Measurements from ENCODE around the gene ELP5.
A peak's percentile ranks its signal among the peaks of the same experiment; 100 is the strongest.

ELP5 gene

GRCh38 chr17:7289256-7290032 is 37.4 kb downstream of the ELP5 start:
- no peak for DNase-seq (ENCODE audit: low spot score)
- TF ChIP-seq, protein P1, sequence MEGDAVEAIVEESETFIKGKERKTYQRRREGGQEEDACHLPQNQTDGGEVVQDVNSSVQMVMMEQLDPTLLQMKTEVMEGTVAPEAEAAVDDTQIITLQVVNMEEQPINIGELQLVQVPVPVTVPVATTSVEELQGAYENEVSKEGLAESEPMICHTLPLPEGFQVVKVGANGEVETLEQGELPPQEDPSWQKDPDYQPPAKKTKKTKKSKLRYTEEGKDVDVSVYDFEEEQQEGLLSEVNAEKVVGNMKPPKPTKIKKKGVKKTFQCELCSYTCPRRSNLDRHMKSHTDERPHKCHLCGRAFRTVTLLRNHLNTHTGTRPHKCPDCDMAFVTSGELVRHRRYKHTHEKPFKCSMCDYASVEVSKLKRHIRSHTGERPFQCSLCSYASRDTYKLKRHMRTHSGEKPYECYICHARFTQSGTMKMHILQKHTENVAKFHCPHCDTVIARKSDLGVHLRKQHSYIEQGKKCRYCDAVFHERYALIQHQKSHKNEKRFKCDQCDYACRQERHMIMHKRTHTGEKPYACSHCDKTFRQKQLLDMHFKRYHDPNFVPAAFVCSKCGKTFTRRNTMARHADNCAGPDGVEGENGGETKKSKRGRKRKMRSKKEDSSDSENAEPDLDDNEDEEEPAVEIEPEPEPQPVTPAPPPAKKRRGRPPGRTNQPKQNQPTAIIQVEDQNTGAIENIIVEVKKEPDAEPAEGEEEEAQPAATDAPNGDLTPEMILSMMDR (conservative IDR thresholded peaks at IDR 0.05; ENCODE audit: low read depth) = no peak
- POLR2A ChIA-PET (ENCODE audit: low non-redundant PET) = no interaction called here
- CTCF ChIA-PET = interaction anchor here (0.7 kb wide), 1 partner anchor 244 kb away, joined by 3 read pairs; no protein-coding TSS in a partner anchor
- no peak overlapping the region for H3K27ac ChIP-seq

DNA sequence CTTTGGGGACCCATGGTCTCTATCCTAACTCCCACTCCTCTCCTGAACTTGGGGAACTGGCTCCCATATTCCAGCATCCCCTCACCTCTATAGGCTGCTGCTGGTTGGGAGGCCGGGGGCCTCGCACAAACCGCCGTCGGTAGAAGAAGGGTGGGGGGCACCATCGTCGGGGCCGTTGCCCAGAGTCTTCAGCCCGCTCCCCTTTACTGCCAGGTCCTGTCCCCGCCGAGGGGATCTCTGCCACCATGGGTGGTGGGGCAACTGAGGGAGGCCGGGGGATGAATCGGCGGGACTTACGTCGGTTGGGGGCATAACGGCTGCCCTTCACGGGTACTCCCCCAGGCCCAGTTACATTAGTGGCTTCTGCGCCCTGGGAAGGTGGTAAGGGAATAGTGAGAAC is 38.2 kb downstream of the ELP5 start:
- TF ChIP-seq, protein P1 (conservative IDR thresholded peaks at IDR 0.05; ENCODE audit: low read depth) = no peak
- no peak for DNase-seq (ENCODE audit: low spot score)
- POLR2A ChIA-PET (ENCODE audit: low non-redundant PET) = no interaction called here
- CTCF ChIA-PET = interaction anchor here (0.6 to 1.2 kb wide), 3 partner anchors 10 to 245 kb away, joined by 3 to 6 read pairs (median 3); no protein-coding TSS in a partner anchor
- H3K27ac ChIP-seq = no peak overlapping the region

- DNase-seq (ENCODE audit: low spot score) = no peak
- no peak overlapping the region for H3K27ac ChIP-seq
- ChIA-PET POLR2A (ENCODE audit: low non-redundant PET) (no interaction called here), CTCF (interaction anchor here (0.6 to 1.2 kb wide), 2 partner anchors 10 to 55 kb away, joined by 3 to 6 read pairs; no protein-coding TSS in a partner anchor)
- TF ChIP-seq, protein P1 (conservative IDR thresholded peaks at IDR 0.05; ENCODE audit: low read depth) = no peak
Observed at GRCh38 chr17:7290685-7291084, 38.7 kb downstream of the ELP5 start.

DNA sequence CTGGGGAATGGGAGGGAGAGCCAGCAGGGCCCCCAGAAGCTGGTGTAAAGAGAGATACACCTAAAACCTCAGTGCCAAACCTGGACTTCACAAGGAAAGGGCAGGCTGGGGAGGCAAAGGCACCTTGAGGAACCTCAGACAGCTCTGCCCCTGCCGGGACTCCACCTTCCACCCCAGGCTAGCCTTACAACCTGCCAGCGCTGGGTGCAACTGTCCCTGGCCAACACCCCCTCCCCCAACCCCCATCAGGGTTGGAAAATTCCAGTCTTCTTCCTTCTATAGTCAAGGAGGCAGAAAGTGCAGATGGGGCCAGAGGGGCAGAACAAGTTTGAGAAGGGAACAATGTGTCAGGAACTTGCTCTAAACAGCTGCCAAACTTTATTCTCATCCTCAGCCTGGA is 40.2 kb downstream of the ELP5 start:
- CTCF ChIA-PET = interaction anchor here (0.6 kb wide), 1 partner anchor 14 kb away, joined by 4 read pairs; no protein-coding TSS in a partner anchor
- TF ChIP-seq, protein P1 (conservative IDR thresholded peaks at IDR 0.05; ENCODE audit: low read depth) = no peak
- DNase-seq (ENCODE audit: low spot score) = no peak
- POLR2A ChIA-PET (ENCODE audit: low non-redundant PET) = no interaction called here
- peak overlapping the region; percentile 81 for H3K27ac ChIP-seq

DNA sequence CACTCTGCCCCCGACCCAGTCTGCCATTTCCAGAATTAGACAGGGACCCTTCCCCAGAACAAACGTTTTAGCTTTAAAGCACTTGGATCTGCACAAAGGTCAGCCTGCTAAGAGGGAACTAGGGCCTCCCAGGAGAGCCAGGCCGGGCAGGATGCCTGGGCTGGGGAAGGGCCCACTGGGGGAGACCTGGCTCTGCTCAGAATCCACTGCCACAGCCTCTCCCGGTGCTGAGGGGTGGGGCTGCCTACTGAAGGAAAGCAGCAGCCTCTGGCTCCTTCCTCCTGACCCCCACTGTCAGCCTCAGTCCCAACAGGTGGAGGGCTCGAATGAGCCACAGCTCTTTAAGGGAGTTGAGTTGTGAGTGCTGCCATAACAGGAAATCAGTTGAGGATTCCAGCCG is 40.7 kb downstream of the ELP5 start:
- ChIA-PET CTCF (no interaction called here), POLR2A (ENCODE audit: low non-redundant PET) (interaction anchor here (1.1 kb wide), 1 partner anchor 11 kb away, joined by 4 read pairs; the partner anchor contains the start of gene SLC2A4)
- TF ChIP-seq, protein P1 (conservative IDR thresholded peaks at IDR 0.05; ENCODE audit: low read depth) = no peak
- no peak for DNase-seq (ENCODE audit: low spot score)
- peak overlapping the region; percentile 81 for H3K27ac ChIP-seq

DNA sequence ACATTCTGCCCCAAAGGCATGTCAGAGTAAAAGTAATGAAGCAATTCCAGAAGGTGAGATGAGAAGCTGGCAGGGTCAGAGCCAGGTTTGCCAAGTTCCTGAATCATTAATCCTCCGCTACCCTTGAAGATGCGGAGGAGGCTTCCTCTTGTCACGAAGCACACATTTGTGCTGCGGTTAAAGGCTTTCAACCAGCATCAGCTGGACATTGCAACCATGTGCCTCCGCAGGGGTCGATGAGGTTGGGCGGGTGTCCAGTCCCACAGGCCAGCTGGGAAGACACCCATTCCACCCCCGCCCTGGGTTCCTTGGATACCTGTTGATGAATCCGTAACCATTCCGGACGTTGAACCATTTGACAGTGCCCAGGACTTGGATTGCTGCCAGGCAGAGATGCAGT is 41.1 kb downstream of the ELP5 start:
- ChIA-PET POLR2A (ENCODE audit: low non-redundant PET) (interaction anchor here (0.6 to 1.1 kb wide), 2 partner anchors 12 to 57 kb away, joined by 3 to 4 read pairs; partner anchors contain the start of gene SLC2A4), CTCF (no interaction called here)
- DNase-seq (ENCODE audit: low spot score) = peak; percentile 75
- H3K27ac ChIP-seq = peak overlapping the region; percentile 81
- TF ChIP-seq, protein P1 (conservative IDR thresholded peaks at IDR 0.05; ENCODE audit: low read depth) = no peak
